DOHH2 (cell line): ENCODE results near the gene FMNL3.

ENCODE experiments used
- H3F3A ChIP-seq: fragments of 200-600 bp; sonication (generic), shearing (Covaris generic); 2 replicates; pipeline ENCODE4 v1.6.0; 2016; ENCODE audit warnings: antibody characterized with exemption, mild to moderate bottlenecking; ENCODE audit not compliant: control insufficient read depth, insufficient read depth
- H3K27ac ChIP-seq: fragments of 200-600 bp; sonication (generic); 2 replicates; pipeline ENCODE4 v1.5.1; 2014; ENCODE audit warnings: low read depth, mild to moderate bottlenecking, low read length, moderate library complexity
- H3K27me3 ChIP-seq: fragments of 200-600 bp; sonication (generic); 2 replicates; pipeline ENCODE4 v1.6.1; 2014; ENCODE audit warnings: mild to moderate bottlenecking, low read length, mixed read lengths; ENCODE audit not compliant: control insufficient read depth
- H3K36me3 ChIP-seq: fragments of 200-600 bp; sonication (generic); 2 replicates; pipeline ENCODE4 v1.6.1; 2014; ENCODE audit warnings: mild to moderate bottlenecking, low read length, moderate library complexity, mixed read lengths; ENCODE audit not compliant: control insufficient read depth
- H3K4me1 ChIP-seq: fragments of 200-600 bp; sonication (generic); 2 replicates; pipeline ENCODE4 v1.6.1; 2014; ENCODE audit warnings: mild to moderate bottlenecking, low read length, mixed read lengths; ENCODE audit not compliant: control insufficient read depth
- H3K4me2 ChIP-seq: fragments of 200-600 bp; sonication (generic); 2 replicates; pipeline ENCODE4 v1.6.0; 2014; ENCODE audit warnings: mild to moderate bottlenecking, low read length, moderate library complexity
- H3K4me3 ChIP-seq: fragments of 200-600 bp; sonication (generic); 2 replicates; pipeline ENCODE4 v1.5.1; 2014; ENCODE audit warnings: mild to moderate bottlenecking, low read length, mixed read lengths
- H3K79me2 ChIP-seq: fragments of 200-600 bp; sonication (generic); 2 replicates; pipeline ENCODE4 v1.6.1; 2014; ENCODE audit warnings: mild to moderate bottlenecking, low read length, mixed read lengths; ENCODE audit not compliant: control insufficient read depth
- H3K9me2 ChIP-seq: fragments of 200-600 bp; sonication (generic); replicated peaks from 2 replicates; pipeline ENCODE4 v1.6.1; 2014; ENCODE audit warnings: mild to moderate bottlenecking, low read length, mixed read lengths; ENCODE audit not compliant: control insufficient read depth
- H3K9me3 ChIP-seq: fragments of 200-600 bp; sonication (generic); 2 replicates; pipeline ENCODE4 v1.6.1; 2014; ENCODE audit warnings: antibody characterized with exemption, low read length, mixed read lengths; ENCODE audit not compliant: control insufficient read depth, insufficient read depth
- H4K20me1 ChIP-seq: fragments of 200-600 bp; sonication (generic); 2 replicates; pipeline ENCODE4 v1.6.0; 2014; ENCODE audit warnings: low read depth, mild to moderate bottlenecking, antibody characterized with exemption, low read length, moderate library complexity; ENCODE audit not compliant: control insufficient read depth, insufficient read depth
- CTCF ChIP-seq: fragments of 200-600 bp; sonication (generic); IDR thresholded peaks from one replicate; pipeline ENCODE4 v1.5.1; 2014; ENCODE audit warnings: antibody characterized with exemption, mild to moderate bottlenecking, low read depth, low read length; ENCODE audit not compliant: poor library complexity, severe bottlenecking
- EZH2phosphoT487 ChIP-seq: fragments of 200-600 bp; sonication (generic); IDR thresholded peaks from 2 replicates; pipeline ENCODE4 v1.6.1; 2017; ENCODE audit warnings: borderline replicate concordance, mild to moderate bottlenecking, antibody characterized with exemption, low read length, moderate library complexity, mixed read lengths

The FMNL3 gene

GRCh38 chr12:49654715-49655114 lies 52.5 kb downstream of the FMNL3 start:
- no peak overlapping the region for H3K4me2 ChIP-seq
- peaks cover 8% of the 10 kb centered on the region for H3K36me3 ChIP-seq
- no peaks in the 10 kb centered on the region for H4K20me1 ChIP-seq
- no peaks in the 10 kb centered on the region for H3K9me2 ChIP-seq
- no peaks in the 10 kb centered on the region for H3K9me3 ChIP-seq
- TF ChIP-seq CTCF (no peak), EZH2phosphoT487 (no peak)
- no peak overlapping the region for H3K4me3 ChIP-seq
- no peaks in the 10 kb centered on the region for H3K27me3 ChIP-seq
- H3F3A ChIP-seq, result no peaks in the 10 kb centered on the region
- peaks cover 7% of the 10 kb centered on the region for H3K4me1 ChIP-seq
- no peaks in the 10 kb centered on the region for H3K79me2 ChIP-seq
- no peak overlapping the region for H3K27ac ChIP-seq

GRCh38 chr12:49652921-49653520 lies 54.2 kb downstream of the FMNL3 start:
- no peak overlapping the region for H3K4me2 ChIP-seq
- H3K9me3 ChIP-seq, result no peaks in the 10 kb centered on the region
- no peaks in the 10 kb centered on the region for H3K27me3 ChIP-seq
- no peaks in the 10 kb centered on the region for H3K9me2 ChIP-seq
- no peaks in the 10 kb centered on the region for H4K20me1 ChIP-seq
- no peaks in the 10 kb centered on the region for H3F3A ChIP-seq
- H3K79me2 ChIP-seq, result no peaks in the 10 kb centered on the region
- TF ChIP-seq EZH2phosphoT487 (no peak), CTCF (no peak)
- peaks cover 12% of the 10 kb centered on the region for H3K36me3 ChIP-seq
- H3K27ac ChIP-seq, result no peak overlapping the region
- no peak overlapping the region for H3K4me3 ChIP-seq
- peaks cover 4% of the 10 kb centered on the region; the same call in 1 of the 2 replicates for H3K4me1 ChIP-seq

- no peak overlapping the region for H3K4me3 ChIP-seq
- H3K36me3 ChIP-seq, result peaks cover 12% of the 10 kb centered on the region
- no peak overlapping the region for H3K27ac ChIP-seq
Measured at GRCh38 chr12:49651855-49652254, 55.4 kb downstream of the FMNL3 start.

GRCh38 chr12:49649892-49650291 lies 57.3 kb downstream of the FMNL3 start:
- peaks cover 19% of the 10 kb centered on the region for H3K36me3 ChIP-seq

More at GRCh38 chr12:49651855-49652254, 55.4 kb downstream of the FMNL3 start:
- Histone ChIP-seq H3K27me3 (no peaks in the 10 kb centered on the region), H3K9me3 (no peaks in the 10 kb centered on the region), H4K20me1 (no peaks in the 10 kb centered on the region), H3K4me1 (peaks cover 4% of the 10 kb centered on the region; the same call in 1 of the 2 replicates), H3K9me2 (no peaks in the 10 kb centered on the region), H3K4me2 (no peak overlapping the region), H3F3A (no peaks in the 10 kb centered on the region), H3K79me2 (no peaks in the 10 kb centered on the region)
- no peak for TF ChIP-seq EZH2phosphoT487

More at GRCh38 chr12:49649892-49650291, 57.3 kb downstream of the FMNL3 start:
- Histone ChIP-seq H3K4me1 (peaks cover 6% of the 10 kb centered on the region), H4K20me1 (no peaks in the 10 kb centered on the region), H3K4me3 (no peak overlapping the region), H3K9me2 (no peaks in the 10 kb centered on the region), H3K27ac (no peak overlapping the region), H3K79me2 (no peaks in the 10 kb centered on the region), H3K4me2 (no peak overlapping the region), H3F3A (no peaks in the 10 kb centered on the region), H3K27me3 (no peaks in the 10 kb centered on the region), H3K9me3 (no peaks in the 10 kb centered on the region)
- TF ChIP-seq CTCF, result no peak
- TF ChIP-seq EZH2phosphoT487, result no peak
